Ishikawa (cell line): Measurements from ENCODE around the gene GSTA4.

Source experiments
- NFIC ChIP-seq: IDR thresholded peaks from 2 replicates; pipeline ENCODE4 v1.6.1; 2012
- RAD21 ChIP-seq: IDR thresholded peaks from 2 replicates; pipeline ENCODE4 v1.6.1; 2012; ENCODE audit warnings: low read depth

GRCh38 chr6:52985228-52985627 is 9.9 kb downstream of the GSTA4 start:
- TF ChIP-seq RAD21 (no peak), NFIC (no peak)
